ENCODE results near the gene ZNG1B.
"Not testable (repeated sequence)": the region's sequence is repeated elsewhere in the genome, so short reads cannot be mapped to it uniquely, and the experiment has no call there.

Gene ZNG1B

GRCh38 chr2:113508187-113508586, 70.7 kb downstream of the ZNG1B start:
- not testable (repeated sequence) for DNase-seq; H4K12ac ChIP-seq (ENCODE audit: low read depth, low read length); H2BK120ac ChIP-seq (ENCODE audit: insufficient read depth, low read length, poor library complexity)

DNA sequence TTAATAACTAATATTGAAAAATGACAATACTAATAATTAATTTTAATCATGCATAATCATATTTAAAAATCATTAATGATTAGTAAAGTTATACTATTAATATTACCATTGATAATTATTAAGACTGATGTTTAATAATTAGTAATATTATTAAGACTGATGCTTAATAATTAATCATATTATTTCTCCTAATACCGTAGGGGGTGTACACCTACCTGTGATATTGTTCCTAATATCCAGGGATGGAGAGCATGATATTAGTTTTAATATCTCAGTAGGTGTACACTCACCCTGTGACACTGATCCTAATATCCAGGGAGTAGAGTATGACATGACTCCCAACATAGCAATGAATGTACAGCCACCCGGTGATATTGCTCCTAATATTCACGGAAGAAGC, 73.4 kb downstream of the ZNG1B start:
- H3K4ac ChIP-seq (ENCODE audit: low read depth, low read length); H2BK5ac ChIP-seq (ENCODE audit: low read depth, low read length, poor library complexity); H2AFZ ChIP-seq (ENCODE audit: insufficient read depth, low read length, poor library complexity); H3K4me2 ChIP-seq (ENCODE audit: low read length); H3K18ac ChIP-seq (ENCODE audit: low read length); H3K27me3 ChIP-seq (ENCODE audit: insufficient read depth, low read length); H4K12ac ChIP-seq (ENCODE audit: low read depth, low read length); H3K79me1 ChIP-seq (ENCODE audit: low read length); H3K14ac ChIP-seq (ENCODE audit: low read length); H3K4me3 ChIP-seq (ENCODE audit: low read depth, low read length); DNase-seq; H3K27ac ChIP-seq (ENCODE audit: low read depth, low read length); H3K36me3 ChIP-seq (ENCODE audit: control insufficient read depth in 1 of 2, insufficient read depth in 2 of 2, low read length in 2 of 2); H3K23ac ChIP-seq (ENCODE audit: low read length); H3K9ac ChIP-seq (ENCODE audit: low read length); H3K4me1 ChIP-seq (ENCODE audit: control insufficient read depth in 1 of 2, insufficient read depth in 2 of 2, low read length in 2 of 2); H4K8ac ChIP-seq (ENCODE audit: low read depth, low read length); H3K79me2 ChIP-seq (ENCODE audit: control insufficient read depth, insufficient read depth, low read length, poor library complexity); H3K9me3 ChIP-seq (ENCODE audit: insufficient read depth, low read depth, low read length); H4K91ac ChIP-seq (ENCODE audit: low read depth, low read length); H2BK120ac ChIP-seq (ENCODE audit: insufficient read depth, low read length, poor library complexity); H2BK12ac ChIP-seq (ENCODE audit: low read length); H2AK5ac ChIP-seq (ENCODE audit: low read length): not testable (repeated sequence)
- WGBS (ENCODE audit: extremely low coverage, insufficient coverage, insufficient read length): no CpG with 5 or more reads among the region's 3 CpGs

More at GRCh38 chr2:113508187-113508586, 70.7 kb downstream of the ZNG1B start:
- H3K9ac ChIP-seq (ENCODE audit: low read length); H3K36me3 ChIP-seq (ENCODE audit: control insufficient read depth in 1 of 2, insufficient read depth in 2 of 2, low read length in 2 of 2); H3K27me3 ChIP-seq (ENCODE audit: insufficient read depth, low read length); H3K4me2 ChIP-seq (ENCODE audit: low read length); H3K23ac ChIP-seq (ENCODE audit: low read length); H2BK12ac ChIP-seq (ENCODE audit: low read length); H4K8ac ChIP-seq (ENCODE audit: low read depth, low read length); H3K18ac ChIP-seq (ENCODE audit: low read length); H2AFZ ChIP-seq (ENCODE audit: insufficient read depth, low read length, poor library complexity); H3K27ac ChIP-seq (ENCODE audit: low read depth, low read length); H2AK5ac ChIP-seq (ENCODE audit: low read length); H3K79me2 ChIP-seq (ENCODE audit: control insufficient read depth, insufficient read depth, low read length, poor library complexity); H3K4me3 ChIP-seq (ENCODE audit: low read depth, low read length); H3K4me1 ChIP-seq (ENCODE audit: control insufficient read depth in 1 of 2, insufficient read depth in 2 of 2, low read length in 2 of 2); H3K9me3 ChIP-seq (ENCODE audit: insufficient read depth, low read depth, low read length); H2BK5ac ChIP-seq (ENCODE audit: low read depth, low read length, poor library complexity); H3K79me1 ChIP-seq (ENCODE audit: low read length); H3K4ac ChIP-seq (ENCODE audit: low read depth, low read length); H4K91ac ChIP-seq (ENCODE audit: low read depth, low read length); H3K14ac ChIP-seq (ENCODE audit: low read length): not testable (repeated sequence)
- WGBS (ENCODE audit: extremely low coverage, insufficient coverage, insufficient read length): no CpG with 5 or more reads among the region's 11 CpGs

DNA sequence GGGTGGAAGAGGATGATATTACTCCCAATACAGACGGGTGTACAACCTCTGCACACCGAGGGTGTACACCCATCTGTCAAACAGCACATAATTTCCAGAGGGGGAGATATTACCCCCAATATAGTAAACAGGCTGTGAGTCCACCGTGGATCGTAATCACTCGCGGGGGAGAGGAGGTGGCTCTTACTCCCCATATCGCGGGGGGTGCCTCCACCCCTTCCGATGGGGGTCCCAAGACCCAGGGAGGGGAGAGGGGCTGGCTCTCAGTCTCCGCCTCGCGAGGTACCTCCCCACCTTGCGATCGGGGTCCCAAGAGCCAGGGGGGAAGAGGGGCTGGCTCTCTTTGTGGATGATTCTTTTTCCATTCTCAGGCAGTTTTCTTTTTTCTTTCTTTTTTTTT, 74.4 kb downstream of the ZNG1B start:
- H3K4me3 ChIP-seq (ENCODE audit: low read depth, low read length); H4K8ac ChIP-seq (ENCODE audit: low read depth, low read length); H4K91ac ChIP-seq (ENCODE audit: low read depth, low read length); H2BK120ac ChIP-seq (ENCODE audit: insufficient read depth, low read length, poor library complexity); H2AFZ ChIP-seq (ENCODE audit: insufficient read depth, low read length, poor library complexity); H3K4me1 ChIP-seq (ENCODE audit: control insufficient read depth in 1 of 2, insufficient read depth in 2 of 2, low read length in 2 of 2); H3K79me1 ChIP-seq (ENCODE audit: low read length); H3K27ac ChIP-seq (ENCODE audit: low read depth, low read length); H4K12ac ChIP-seq (ENCODE audit: low read depth, low read length); H3K23ac ChIP-seq (ENCODE audit: low read length); H2BK12ac ChIP-seq (ENCODE audit: low read length); H3K4me2 ChIP-seq (ENCODE audit: low read length); H3K14ac ChIP-seq (ENCODE audit: low read length); H2AK5ac ChIP-seq (ENCODE audit: low read length); H3K9me3 ChIP-seq (ENCODE audit: insufficient read depth, low read depth, low read length); H3K27me3 ChIP-seq (ENCODE audit: insufficient read depth, low read length); H3K4ac ChIP-seq (ENCODE audit: low read depth, low read length); H3K18ac ChIP-seq (ENCODE audit: low read length); H3K36me3 ChIP-seq (ENCODE audit: control insufficient read depth in 1 of 2, insufficient read depth in 2 of 2, low read length in 2 of 2); H2BK5ac ChIP-seq (ENCODE audit: low read depth, low read length, poor library complexity); DNase-seq; H3K9ac ChIP-seq (ENCODE audit: low read length); H3K79me2 ChIP-seq (ENCODE audit: control insufficient read depth, insufficient read depth, low read length, poor library complexity): not testable (repeated sequence)
- no CpG with 5 or more reads among the region's 14 CpGs for WGBS (ENCODE audit: extremely low coverage, insufficient coverage, insufficient read length)

- no CpG with 5 or more reads among the region's 8 CpGs for WGBS (ENCODE audit: extremely low coverage, insufficient coverage, insufficient read length)
Observed at GRCh38 chr2:113515457-113515856, 78.0 kb downstream of the ZNG1B start.

More at GRCh38 chr2:113515457-113515856, 78.0 kb downstream of the ZNG1B start:
- H3K4me3 ChIP-seq (ENCODE audit: low read depth, low read length); H3K79me2 ChIP-seq (ENCODE audit: control insufficient read depth, insufficient read depth, low read length, poor library complexity); H2AFZ ChIP-seq (ENCODE audit: insufficient read depth, low read length, poor library complexity); H4K8ac ChIP-seq (ENCODE audit: low read depth, low read length); H3K9ac ChIP-seq (ENCODE audit: low read length); H3K27me3 ChIP-seq (ENCODE audit: insufficient read depth, low read length); H3K79me1 ChIP-seq (ENCODE audit: low read length); H3K36me3 ChIP-seq (ENCODE audit: control insufficient read depth in 1 of 2, insufficient read depth in 2 of 2, low read length in 2 of 2); H3K9me3 ChIP-seq (ENCODE audit: insufficient read depth, low read depth, low read length); H3K27ac ChIP-seq (ENCODE audit: low read depth, low read length); H3K4me2 ChIP-seq (ENCODE audit: low read length); H4K12ac ChIP-seq (ENCODE audit: low read depth, low read length); H2BK12ac ChIP-seq (ENCODE audit: low read length); H2BK5ac ChIP-seq (ENCODE audit: low read depth, low read length, poor library complexity); H3K14ac ChIP-seq (ENCODE audit: low read length); H4K91ac ChIP-seq (ENCODE audit: low read depth, low read length); H3K18ac ChIP-seq (ENCODE audit: low read length); H3K23ac ChIP-seq (ENCODE audit: low read length); H2BK120ac ChIP-seq (ENCODE audit: insufficient read depth, low read length, poor library complexity); H3K4me1 ChIP-seq (ENCODE audit: control insufficient read depth in 1 of 2, insufficient read depth in 2 of 2, low read length in 2 of 2); H2AK5ac ChIP-seq (ENCODE audit: low read length); DNase-seq; H3K4ac ChIP-seq (ENCODE audit: low read depth, low read length): not testable (repeated sequence)
